Thoracic aorta (tissue), 2 donors: ENCODE data around the gene PBX2. TPM values are rescaled to one million over a fixed set of nuclear protein-coding genes. Genes with fewer than 3 reads are reported as not detected.

Experiments
- ATAC-seq: fragments of 150-250 bp; one replicate; pipeline ENCODE4 v1.8.0; 2017; ENCODE audit warnings: low read depth; ENCODE audit not compliant: insufficient number of reproducible peaks, low FRiP score
- DNase-seq: peaks from one replicate; pipeline ENCODE4 v3.0.0-alpha.2; 2020; ENCODE audit warnings: low spot score
- H3K27ac ChIP-seq, 2 donors: fragments of 200-600 bp; sonication (generic); 1 replicate in 1 of 2; 2 replicates in 1 of 2; pipeline ENCODE4 v1.5.1; 2016; ENCODE audit warnings: mild to moderate bottlenecking in 2 of 2, moderate library complexity in 2 of 2
- H3K27me3 ChIP-seq: fragments of 200-600 bp; sonication (generic); replicated peaks from 2 replicates; pipeline ENCODE4 v1.6.0; 2016; ENCODE audit warnings: mild to moderate bottlenecking; ENCODE audit not compliant: insufficient read depth
- H3K36me3 ChIP-seq: fragments of 200-600 bp; sonication (generic); one replicate; pipeline ENCODE4 v1.5.1; 2016
- H3K4me1 ChIP-seq, 2 donors: fragments of 200-600 bp; sonication (generic); 1 replicate in 1 of 2; 2 replicates in 1 of 2; pipeline versions ENCODE4 v1.5.1 to v1.6.0; 2016; ENCODE audit warnings: low read depth in 2 of 2, mild to moderate bottlenecking in 1 of 2; ENCODE audit not compliant: control insufficient read depth in 1 of 2
- H3K4me3 ChIP-seq: fragments of 200-600 bp; sonication (generic); 2 replicates; pipeline ENCODE4 v1.5.1; 2016; ENCODE audit warnings: mild to moderate bottlenecking
- H3K9me3 ChIP-seq: fragments of 200-600 bp; sonication (generic); 2 replicates; pipeline ENCODE4 v1.5.1; 2016
- CTCF ChIP-seq: fragments of 200-600 bp; sonication (generic); IDR thresholded peaks from one replicate; pipeline ENCODE4 v1.5.1; 2019; ENCODE audit warnings: antibody characterized with exemption
- total RNA-seq, 2 donors: library from RNA; depleted of rRNA; stranded (reverse); fragments of >200 nt; gene quantifications; one replicate each; pipeline versions ENCODE4 v1.1.0 to v1.2.3, GENCODE V29; 2016

Gene PBX2
- total RNA-seq, 2 donors from 2014 or later, result 35.7 to 59.4 TPM

- H3K27me3 ChIP-seq, result no peaks in the 10 kb centered on the region
- H3K4me3 ChIP-seq, result peak overlapping the region; percentile 94
- no peaks in the 10 kb centered on the region for H3K9me3 ChIP-seq
- DNase-seq, result no peak
- peaks cover 6% of the 10 kb centered on the region for H3K36me3 ChIP-seq
- H3K4me1 ChIP-seq, result peaks cover 19 to 51% of the 10 kb centered on the region in 2 donors
- peak overlapping the region; percentile 94 to 96 for H3K27ac ChIP-seq
- TF ChIP-seq CTCF, result no peak
- ATAC-seq, result no peak
Measured at GRCh38 chr6:32152769-32153563, 37.0 kb downstream of the PBX2 start.

- Histone ChIP-seq H3K4me1 (peaks cover 19 to 51% of the 10 kb centered on the region in 2 donors), H3K27ac (peak within 1 kb of the TSS; percentile 94 to 96), H3K4me3 (peak within 1 kb of the TSS; percentile 94), H3K27me3 (no peaks in the 10 kb centered on the region), H3K36me3 (no peaks in the 10 kb centered on the region), H3K9me3 (no peaks in the 10 kb centered on the region)
- no peak for ATAC-seq
- DNase-seq, result no peak
- TF ChIP-seq CTCF, result no peak
Measured at GRCh38 chr6:32151863-32152768, 37.9 kb downstream of the PBX2 start, which contains the start of gene PRRT1. Gene PRRT1 (minus strand): TSS chr6:32151939. CDS start chr6:32151827, 112 bp downstream.

GRCh38 chr6:32151181-32151862, 38.7 kb downstream of the PBX2 start:
- H3K4me1 ChIP-seq, result peaks cover 19 to 51% of the 10 kb centered on the region in 2 donors
- H3K27me3 ChIP-seq, result no peaks in the 10 kb centered on the region
- peak overlapping the region; percentile 48 to 61 for H3K27ac ChIP-seq
- no peak for ATAC-seq
- DNase-seq, result no peak
- H3K4me3 ChIP-seq, result peak overlapping the region; percentile 94
- TF ChIP-seq CTCF, result no peak
- H3K36me3 ChIP-seq, result no peaks in the 10 kb centered on the region
- no peaks in the 10 kb centered on the region for H3K9me3 ChIP-seq

GRCh38 chr6:32149932-32150870, 39.8 kb downstream of the PBX2 start:
- Histone ChIP-seq H3K4me1 (peaks cover 17 to 40% of the 10 kb centered on the region in 2 donors), H3K9me3 (no peaks in the 10 kb centered on the region), H3K36me3 (no peaks in the 10 kb centered on the region), H3K27ac (no peak overlapping the region), H3K27me3 (no peaks in the 10 kb centered on the region), H3K4me3 (peak overlapping the region; percentile 94)
- DNase-seq (no peak), ATAC-seq (no peak)
- no peak for TF ChIP-seq CTCF
